Ovary (tissue), 9 donors: ENCODE data around the gene F8A2. TPM values are rescaled to one million over a fixed set of nuclear protein-coding genes. Genes with fewer than 3 reads are reported as not detected.
"Not testable (repeated sequence)": the region's sequence is repeated elsewhere in the genome, so short reads cannot be mapped to it uniquely, and the experiment has no call there.

Experiments
- DNase-seq, 5 donors: peaks; one replicate each; pipeline ENCODE4 v3.0.0-alpha.2; 2019 to 2020
- H3K27ac ChIP-seq, 2 donors: fragments of 200-600 bp; one replicate each; pipeline versions ENCODE4 v1.5.1 to v1.8.0; 2019 to 2022
- H3K27me3 ChIP-seq: fragments of 200-600 bp; one replicate; pipeline ENCODE4 v1.8.0; 2022
- H3K36me3 ChIP-seq: fragments of 200-600 bp; sonication (generic); one replicate; pipeline ENCODE4 v1.5.1; 2019
- H3K4me1 ChIP-seq: one replicate; pipeline ENCODE4 v1.8.1; 2013; ENCODE audit warnings: mild to moderate bottlenecking, moderate library complexity; ENCODE audit not compliant: insufficient read depth
- H3K4me3 ChIP-seq: fragments of 200-600 bp; sonication (generic); one replicate; pipeline ENCODE4 v1.5.1; 2017
- H3K9me3 ChIP-seq, 2 donors: fragments of 200-600 bp in 1 of 2; sonication (generic) in 1 of 2; one replicate each; pipeline versions ENCODE4 v1.5.1 to v1.8.1; 2013 to 2019; ENCODE audit warnings: mild to moderate bottlenecking in 1 of 2, moderate library complexity in 1 of 2
- EP300 ChIP-seq: sonication (generic); formaldehyde crosslinking; IDR thresholded peaks from one replicate; pipeline ENCODE4 v1.6.1; 2017; ENCODE audit warnings: antibody characterized with exemption
- POLR2A ChIP-seq: fragments of 450-650 bp; IDR thresholded peaks from one replicate; pipeline ENCODE4 v1.6.1; 2017; ENCODE audit warnings: antibody characterized with exemption, mild to moderate bottlenecking, moderate library complexity
- WGBS, 3 donors: extraction: QIAGEN DNeasy Blood & Tissue Kit in 1 of 3; methylation state at CpG; one replicate each; pipeline versions ENCODE4 v1.1.5 to v1.1.7; 2013 to 2017; 5-methylcytosine and 5-hydroxymethylcytosine counted together
- intact Hi-C, 4 donors: fragments of 100-400 bp; cut with DNase I; formaldehyde crosslinking; loops; one replicate each; pipeline versions ENCODE4 v1.11.0 to v1.15.1; 2022 to 2023
- microRNA-seq, 3 donors: library from miRNA; unstranded; fragments of <30 nt; microRNA quantifications; one replicate each; pipeline versions ENCODE4 to v1.2.0, GENCODE V29; 2019 to 2020
- polyA plus RNA-seq, 2 donors: library from polyadenylated mRNA; stranded (reverse); fragments of 200-250 nt in 1 of 2; fragments of 350-450 nt in 1 of 2; fragmentation: Illumina TruSeq in 1 of 2; extraction: RNeasy Lipid Tissue Mini Kit (QIAGEN cat#74804) in 1 of 2; gene quantifications; one replicate each; pipeline ENCODE4 v1.2.3, GENCODE V29; 2013 to 2014
- small RNA-seq: library from RNA; depleted of rRNA; stranded (forward); fragments of <200 nt; gene quantifications from one replicate; pipeline ENCODE3, GENCODE V24; 2016
- total RNA-seq, 7 donors: library from RNA; depleted of rRNA in 2 of 7; stranded (reverse); fragments of >200 nt in 2 of 7; fragmentation: NEBNext Ultra II Directional in 3 of 7; extraction: Animal tissue kit (Norgen Biotek cat#: 25700) in 3 of 7; gene quantifications; one replicate each; pipeline versions ENCODE4 v1.1.0 to v1.2.4, GENCODE V29; 2016 to 2023
- TF ChIP-seq, protein P1 (sequence below), 3 donors: fragments of 450-650 bp in 2 of 3; fragments of 200-600 bp in 1 of 3; IDR thresholded peaks; one replicate each; pipeline versions ENCODE4 v1.5.1 to v1.8.0; 2016 to 2022; ENCODE audit warnings: antibody characterized with exemption in 3 of 3, mild to moderate bottlenecking in 1 of 3
- donor health status: DM: no; HTN: no; CAD: no; lungs with moderate emphysema.
- donor health status: DM: no; HTN: no; CAD: no.
- donor health status: Bipolar disorder and iron deficiency.
- donor health status: DM: yes; HTN: yes; CAD: no.
- donor health status: DM: no; HTN: no; CAD: no.
- donor health status: DM: yes; HTN: yes; CAD: no.

The F8A2 gene
- total and polyA plus RNA-seq, 9 donors, result 2.5 to 5.3 TPM; not detected in 7

DNA sequence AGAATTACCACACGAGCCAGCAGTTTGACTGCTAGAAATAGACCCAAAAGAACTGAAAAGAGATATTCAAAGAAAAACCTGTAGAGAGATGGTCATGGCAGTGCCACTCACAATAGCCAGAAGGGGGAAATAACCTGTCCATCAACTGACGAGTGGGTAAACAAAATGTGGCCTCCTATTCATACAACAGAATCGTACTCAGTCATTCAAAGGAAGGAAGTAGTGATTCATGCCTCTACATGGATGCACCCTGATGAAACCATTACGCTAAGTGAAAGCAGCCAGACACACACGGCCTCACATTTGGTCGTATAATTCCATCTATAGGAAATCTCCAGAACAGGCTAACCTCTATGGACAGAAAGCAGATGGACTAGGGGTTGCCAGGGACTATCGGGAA, 2.1 kb upstream of the F8A2 start:
- DNase-seq, H3K36me3 ChIP-seq, H3K9me3 ChIP-seq, H3K4me1 ChIP-seq, intact Hi-C loops, H3K4me3 ChIP-seq, H3K27ac ChIP-seq, H3K27me3 ChIP-seq: not testable (repeated sequence)
- WGBS, 3 donors, result no CpG with 5 or more reads among the region's 7 CpGs

DNA sequence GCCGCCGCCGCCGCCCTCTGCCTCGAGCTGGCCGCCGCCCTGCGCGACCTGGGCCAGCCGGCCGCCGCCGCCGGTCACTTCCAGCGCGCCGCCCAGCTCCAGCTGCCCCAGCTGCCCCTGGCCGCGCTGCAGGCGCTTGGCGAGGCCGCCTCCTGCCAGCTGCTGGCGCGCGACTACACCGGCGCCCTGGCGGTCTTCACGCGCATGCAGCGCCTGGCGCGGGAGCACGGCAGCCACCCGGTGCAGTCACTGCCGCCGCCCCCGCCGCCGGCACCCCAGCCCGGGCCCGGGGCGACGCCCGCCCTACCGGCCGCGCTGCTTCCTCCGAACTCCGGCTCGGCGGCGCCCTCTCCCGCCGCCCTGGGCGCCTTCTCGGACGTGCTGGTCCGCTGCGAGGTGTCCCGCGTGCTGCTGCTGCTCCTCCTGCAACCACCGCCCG, 653 bp downstream of the F8A2 start:
- H3K9me3 ChIP-seq, H3K27me3 ChIP-seq, DNase-seq, intact Hi-C loops, H3K36me3 ChIP-seq, H3K4me3 ChIP-seq, H3K27ac ChIP-seq, H3K4me1 ChIP-seq: not testable (repeated sequence)
- no CpG with 5 or more reads among the region's 64 CpGs for WGBS, 3 donors

DNA sequence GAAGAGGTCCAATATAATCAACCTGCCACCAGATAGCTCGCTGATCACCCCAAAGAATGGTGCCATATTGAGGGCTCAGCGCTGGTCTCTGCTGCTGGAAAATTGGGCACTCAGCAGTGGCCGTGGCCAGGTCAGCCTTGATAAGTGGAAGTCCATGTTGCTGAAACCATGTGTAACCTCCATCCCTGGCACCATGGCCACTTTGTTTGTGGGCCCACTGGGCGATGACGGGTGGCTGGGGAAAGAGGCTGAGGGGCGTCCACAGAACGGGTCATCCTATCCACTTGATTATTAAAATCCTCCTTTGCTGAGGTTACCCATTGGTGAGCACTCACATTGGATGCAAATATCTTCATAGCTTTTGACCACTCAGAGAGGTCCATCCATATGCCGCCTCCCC, 7.7 kb downstream of the F8A2 start:
- Histone ChIP-seq H3K9me3 (no peaks in the 10 kb centered on the region), H3K36me3 (no peaks in the 10 kb centered on the region), H3K27ac (no peak overlapping the region), H3K4me3 (no peak overlapping the region), H3K4me1 (no peaks in the 10 kb centered on the region), H3K27me3 (no peaks in the 10 kb centered on the region)
- 87 to 96% (median 90%) methylated on average over 8 of the region's 8 CpGs for WGBS, 3 donors
- no peak for DNase-seq
- TF ChIP-seq POLR2A (no peak), EP300 (no peak)
- TF ChIP-seq, protein P1, sequence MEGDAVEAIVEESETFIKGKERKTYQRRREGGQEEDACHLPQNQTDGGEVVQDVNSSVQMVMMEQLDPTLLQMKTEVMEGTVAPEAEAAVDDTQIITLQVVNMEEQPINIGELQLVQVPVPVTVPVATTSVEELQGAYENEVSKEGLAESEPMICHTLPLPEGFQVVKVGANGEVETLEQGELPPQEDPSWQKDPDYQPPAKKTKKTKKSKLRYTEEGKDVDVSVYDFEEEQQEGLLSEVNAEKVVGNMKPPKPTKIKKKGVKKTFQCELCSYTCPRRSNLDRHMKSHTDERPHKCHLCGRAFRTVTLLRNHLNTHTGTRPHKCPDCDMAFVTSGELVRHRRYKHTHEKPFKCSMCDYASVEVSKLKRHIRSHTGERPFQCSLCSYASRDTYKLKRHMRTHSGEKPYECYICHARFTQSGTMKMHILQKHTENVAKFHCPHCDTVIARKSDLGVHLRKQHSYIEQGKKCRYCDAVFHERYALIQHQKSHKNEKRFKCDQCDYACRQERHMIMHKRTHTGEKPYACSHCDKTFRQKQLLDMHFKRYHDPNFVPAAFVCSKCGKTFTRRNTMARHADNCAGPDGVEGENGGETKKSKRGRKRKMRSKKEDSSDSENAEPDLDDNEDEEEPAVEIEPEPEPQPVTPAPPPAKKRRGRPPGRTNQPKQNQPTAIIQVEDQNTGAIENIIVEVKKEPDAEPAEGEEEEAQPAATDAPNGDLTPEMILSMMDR (IDR thresholded peaks at IDR 0.05), result no peak
- intact Hi-C loops, result no loop called here

DNA sequence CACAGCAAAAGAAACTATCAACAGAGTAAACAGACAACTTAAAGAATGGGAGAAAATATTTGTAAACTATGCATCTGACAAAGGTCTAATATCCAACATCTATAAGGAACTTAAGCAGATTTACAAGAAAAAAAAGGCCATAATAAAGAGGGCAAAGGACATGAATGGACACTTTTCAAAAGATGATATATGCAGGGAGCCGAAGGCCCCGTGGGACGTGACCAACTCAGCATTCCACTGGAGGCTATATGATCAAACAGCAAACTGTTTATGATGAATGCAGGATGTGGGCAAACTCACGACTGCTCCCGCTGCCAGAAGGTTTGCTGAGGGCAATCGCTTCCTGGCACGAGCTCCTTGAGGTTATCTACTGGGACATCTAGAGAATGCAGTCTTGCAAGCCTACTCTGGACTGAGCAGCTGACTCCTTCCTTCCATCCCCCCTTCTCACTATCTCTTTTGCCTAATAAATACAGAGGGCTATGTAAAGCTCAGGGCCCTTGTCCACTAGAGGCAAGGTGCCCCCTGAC, 12.9 kb downstream of the F8A2 start:
- H3K9me3 ChIP-seq, H3K4me1 ChIP-seq, DNase-seq, H3K27me3 ChIP-seq, intact Hi-C loops, H3K36me3 ChIP-seq, H3K4me3 ChIP-seq, H3K27ac ChIP-seq: not testable (repeated sequence)
- 75 to 86% (median 82%) methylated on average over 7 of the region's 7 CpGs for WGBS, 3 donors

DNA sequence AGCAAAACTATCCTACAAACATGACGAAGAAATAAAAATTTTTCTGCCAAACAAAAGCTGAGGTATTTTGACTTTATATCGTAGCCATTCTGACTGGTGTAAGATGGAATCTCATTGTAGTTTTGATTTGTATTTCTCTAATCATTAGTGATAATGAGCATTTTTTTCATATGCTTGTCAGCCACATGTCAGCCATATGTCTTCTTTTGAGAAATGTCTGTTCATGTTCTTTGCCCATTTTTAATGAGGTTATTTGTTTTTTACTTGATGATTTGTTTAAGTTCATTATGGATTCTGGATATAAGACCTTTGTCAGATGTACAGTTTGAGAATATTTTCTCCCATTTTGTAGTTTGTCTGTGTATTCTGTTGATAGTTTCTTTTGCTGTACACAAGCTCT, 24.5 kb downstream of the F8A2 start:
- H3K9me3 ChIP-seq, result no peaks in the 10 kb centered on the region
- intact Hi-C loops, result no loop called here
- 73 to 84% (median 73%) methylated on average over 2 of the region's 2 CpGs for WGBS, 3 donors
- DNase-seq, result no peak
- no peak overlapping the region for H3K4me3 ChIP-seq
- H3K4me1 ChIP-seq, result no peaks in the 10 kb centered on the region
- TF ChIP-seq, protein P1 (IDR thresholded peaks at IDR 0.05), result no peak
- TF ChIP-seq EP300 (no peak), POLR2A (no peak)
- H3K27me3 ChIP-seq, result no peaks in the 10 kb centered on the region
- H3K27ac ChIP-seq, result no peak overlapping the region
- H3K36me3 ChIP-seq, result no peaks in the 10 kb centered on the region

DNA sequence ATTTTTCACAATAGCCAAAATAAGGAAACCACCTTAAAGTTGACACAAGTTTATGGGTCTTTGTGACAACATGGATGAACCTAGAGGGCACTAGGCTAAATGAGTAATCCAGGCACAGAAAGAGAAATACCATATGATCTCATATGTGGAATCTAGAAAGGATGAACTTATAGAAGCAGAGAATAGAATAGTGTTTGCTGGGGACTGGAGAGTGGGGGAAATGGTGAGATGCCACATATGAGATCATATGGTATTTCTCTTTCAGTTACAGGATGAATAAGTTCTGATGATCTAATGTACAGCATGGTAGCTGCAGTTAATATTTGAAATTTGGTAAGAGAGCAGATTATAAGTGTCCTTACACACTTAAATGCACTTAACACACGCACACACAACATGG, 35.9 kb downstream of the F8A2 start:
- no peak overlapping the region for H3K4me3 ChIP-seq
- no peaks in the 10 kb centered on the region for H3K4me1 ChIP-seq
- TF ChIP-seq, protein P1 (IDR thresholded peaks at IDR 0.05), result no peak
- no peaks in the 10 kb centered on the region for H3K36me3 ChIP-seq
- intact Hi-C loops, result no loop called here
- H3K27ac ChIP-seq, result no peak overlapping the region
- no peak for DNase-seq
- WGBS, 3 donors, result 55 to 73% (median 64%) methylated on average over 1 of the region's 1 CpG
- H3K27me3 ChIP-seq, result no peaks in the 10 kb centered on the region
- no peaks in the 10 kb centered on the region for H3K9me3 ChIP-seq

Small RNA genes within 50 kb of the gene (microRNA-seq; reads per million reads assigned to microRNA genes)
- gene MIR1184-2, result 0 reads per million in 3 donors

Small RNA genes within 50 kb of the gene (small RNA-seq; reads per million reads assigned to genes)
- gene MIR1184-2, result not detected

Other genes starting within 250 kb of the F8A2 start
- gene VBP1, start 165.6 kb upstream of the F8A2 start, total RNA-seq, result 10 to 100 TPM; 27.7 to 46.0 (median 34.3) TPM
- gene VBP1, start 165.6 kb upstream of the F8A2 start, polyA plus RNA-seq, result 10 to 100 TPM; 27.1 to 37.1 TPM
- gene RAB39B, start 117.6 kb upstream of the F8A2 start, total RNA-seq, result under 1 TPM; 0.10 to 0.82 (median 0.30) TPM
- gene RAB39B, start 117.6 kb upstream of the F8A2 start, polyA plus RNA-seq, result 1 to 10 TPM in 1 of 2 donors, under 1 TPM in 1; 0.53 to 1.3 TPM
- gene CLIC2, start 47.5 kb upstream of the F8A2 start, total RNA-seq, result 10 to 100 TPM in 6 of 7 donors, 1 to 10 TPM in 1; 8.3 to 21.5 (median 18.9) TPM
- 10 to 100 TPM; 13.2 to 18.5 TPM for gene CLIC2, start 47.5 kb upstream of the F8A2 start, polyA plus RNA-seq
- gene F8A3, start 76.5 kb downstream of the F8A2 start, total RNA-seq, result 10 to 100 TPM in 1 of 7 donors, 1 to 10 TPM in 5, not detected in 1; 1.5 to 17.3 (median 4.2) TPM
- gene F8A3, start 76.5 kb downstream of the F8A2 start, polyA plus RNA-seq, result 10 to 100 TPM in 1 of 2 donors, 1 to 10 TPM in 1; 1.1 to 10.3 TPM
- gene SPRY3, start 230.5 kb downstream of the F8A2 start, total RNA-seq, result 1 to 10 TPM in 4 of 7 donors, under 1 TPM in 3; 0.73 to 5.3 (median 1.3) TPM
- 1 to 10 TPM in 1 of 2 donors, under 1 TPM in 1; 0.57 to 2.1 TPM for gene SPRY3, start 230.5 kb downstream of the F8A2 start, polyA plus RNA-seq
- 10 to 100 TPM; 16.2 to 25.7 (median 19.8) TPM for gene TMLHE, start 230.9 kb downstream of the F8A2 start, total RNA-seq
- 10 to 100 TPM; 12.2 to 22.7 TPM for gene TMLHE, start 230.9 kb downstream of the F8A2 start, polyA plus RNA-seq